NCI-H1436 (cell line): ENCODE results near the gene NIN.

Experiments used
- DNase-seq: peaks from one replicate; lab custom pipeline; 2025; lab: John Stamatoyannopoulos, UW

NIN gene

GRCh38 chr14:50790589-50790988 lies 40.4 kb downstream of the NIN start:
- DNase-seq = no peak

- no peak for DNase-seq
Observed at GRCh38 chr14:50786751-50787464, 44.1 kb downstream of the NIN start.

GRCh38 chr14:50785457-50786063 lies 45.4 kb downstream of the NIN start:
- no peak for DNase-seq

- DNase-seq = no peak
Observed at GRCh38 chr14:50784683-50785456, 46.1 kb downstream of the NIN start.

- no peak for DNase-seq
Observed at GRCh38 chr14:50783563-50783962, 47.4 kb downstream of the NIN start.

- no peak for DNase-seq
Observed at GRCh38 chr14:50780393-50780792, 50.6 kb downstream of the NIN start.

- no peak for DNase-seq
Observed at GRCh38 chr14:50778721-50779483, 52.1 kb downstream of the NIN start.

- no peak for DNase-seq
Observed at GRCh38 chr14:50776522-50776921, 54.4 kb downstream of the NIN start.

- DNase-seq = no peak
Observed at GRCh38 chr14:50775357-50775756, 55.6 kb downstream of the NIN start.

GRCh38 chr14:50774542-50775267 lies 56.3 kb downstream of the NIN start:
- DNase-seq = no peak

GRCh38 chr14:50773632-50774541 lies 57.1 kb downstream of the NIN start:
- DNase-seq = no peak

- no peak for DNase-seq
Observed at GRCh38 chr14:50772412-50772811, 58.5 kb downstream of the NIN start.

- no peak for DNase-seq
Observed at GRCh38 chr14:50770586-50770985, 60.4 kb downstream of the NIN start.

GRCh38 chr14:50769863-50770500 lies 61.0 kb downstream of the NIN start:
- no peak for DNase-seq

- DNase-seq = no peak
Observed at GRCh38 chr14:50768680-50769079, 62.3 kb downstream of the NIN start.

- no peak for DNase-seq
Observed at GRCh38 chr14:50766338-50766886, 64.5 kb downstream of the NIN start.

- DNase-seq = no peak
Observed at GRCh38 chr14:50763382-50764007, 67.5 kb downstream of the NIN start.

GRCh38 chr14:50762931-50763300 lies 68.0 kb downstream of the NIN start:
- DNase-seq = no peak
